CD1c-positive myeloid dendritic cell (primary cell): ENCODE results near the gene MFN1.
"Not testable (repeated sequence)": the region's sequence is repeated elsewhere in the genome, so short reads cannot be mapped to it uniquely, and the experiment has no call there.

Source experiments
- DNase-seq: peaks from one replicate; pipeline ENCODE4 v3.0.0-alpha.2; 2016; ENCODE audit errors: extremely low spot score

MFN1 gene

GRCh38 chr3:179347345-179348194 lies at the start of gene MFN1:
MFN1 (plus strand) TSS chr3:179347709; CDS start chr3:179348852, 1,143 bp downstream.
- DNase-seq, result peak; percentile 96

- no peak for DNase-seq
Measured at GRCh38 chr3:179297971-179298725, 49.4 kb upstream of the MFN1 start.

GRCh38 chr3:179299316-179299715 lies 48.2 kb upstream of the MFN1 start:
- DNase-seq, result no peak

- DNase-seq, result no peak
Measured at GRCh38 chr3:179299999-179300613, 47.4 kb upstream of the MFN1 start.

GRCh38 chr3:179301645-179302044 lies 45.9 kb upstream of the MFN1 start:
- DNase-seq, result no peak

- DNase-seq, result no peak
Measured at GRCh38 chr3:179302111-179302510, 45.4 kb upstream of the MFN1 start.

GRCh38 chr3:179304605-179305004 lies 42.9 kb upstream of the MFN1 start:
- DNase-seq, result no peak

GRCh38 chr3:179307362-179307761 lies 40.1 kb upstream of the MFN1 start:
- DNase-seq, result not testable (repeated sequence)

- DNase-seq, result no peak
Measured at GRCh38 chr3:179308001-179308400, 39.5 kb upstream of the MFN1 start.

- DNase-seq, result no peak
Measured at GRCh38 chr3:179309225-179310078, 38.1 kb upstream of the MFN1 start.

GRCh38 chr3:179318876-179319275 lies 28.6 kb upstream of the MFN1 start:
- DNase-seq, result no peak

- peak; percentile 11 for DNase-seq
Measured at GRCh38 chr3:179321668-179322285, 25.7 kb upstream of the MFN1 start.

- DNase-seq, result peak; percentile 85
Measured at GRCh38 chr3:179322286-179323196, 25.0 kb upstream of the MFN1 start, which contains the start of gene ZNF639. ZNF639 (plus strand) TSS chr3:179323031; CDS start chr3:179328294, 5,263 bp downstream.

- DNase-seq, result peak; percentile 74
Measured at GRCh38 chr3:179323197-179324110, 24.1 kb upstream of the MFN1 start.

GRCh38 chr3:179324270-179324754 lies 23.2 kb upstream of the MFN1 start:
- peak; percentile 5 for DNase-seq

- DNase-seq, result no peak
Measured at GRCh38 chr3:179330438-179330837, 17.1 kb upstream of the MFN1 start.

GRCh38 chr3:179332240-179332639 lies 15.3 kb upstream of the MFN1 start:
- no peak for DNase-seq

GRCh38 chr3:179333084-179333483 lies 14.4 kb upstream of the MFN1 start:
- DNase-seq, result no peak
